IPS-18c (cell line): Measurements from ENCODE around the gene DAPK1.

Experiments used
- H3K4me3 ChIP-seq: 2 replicates; pipeline ENCODE4 v1.7.0; 2013; ENCODE audit warnings: low read depth, mild to moderate bottlenecking, low read length, moderate library complexity; ENCODE audit not compliant: insufficient read depth
- H3K9me3 ChIP-seq: one replicate; pipeline ENCODE4 v1.6.1; 2013; ENCODE audit warnings: mild to moderate bottlenecking, low read length, moderate library complexity; ENCODE audit not compliant: control insufficient read depth, insufficient read depth

DAPK1 gene

GRCh38 chr9:87606841-87607521, 109.3 kb downstream of the DAPK1 start:
- no peak overlapping the region for H3K4me3 ChIP-seq
- no peaks in the 10 kb centered on the region for H3K9me3 ChIP-seq

- no peak overlapping the region for H3K4me3 ChIP-seq
- no peaks in the 10 kb centered on the region for H3K9me3 ChIP-seq
Measured at GRCh38 chr9:87607859-87608258, 110.2 kb downstream of the DAPK1 start.

- Histone ChIP-seq H3K9me3 (no peaks in the 10 kb centered on the region), H3K4me3 (no peak overlapping the region)
Measured at GRCh38 chr9:87609002-87609401, 111.3 kb downstream of the DAPK1 start.

- Histone ChIP-seq H3K4me3 (no peak overlapping the region), H3K9me3 (no peaks in the 10 kb centered on the region)
Measured at GRCh38 chr9:87609486-87609885, 111.8 kb downstream of the DAPK1 start.

DNA sequence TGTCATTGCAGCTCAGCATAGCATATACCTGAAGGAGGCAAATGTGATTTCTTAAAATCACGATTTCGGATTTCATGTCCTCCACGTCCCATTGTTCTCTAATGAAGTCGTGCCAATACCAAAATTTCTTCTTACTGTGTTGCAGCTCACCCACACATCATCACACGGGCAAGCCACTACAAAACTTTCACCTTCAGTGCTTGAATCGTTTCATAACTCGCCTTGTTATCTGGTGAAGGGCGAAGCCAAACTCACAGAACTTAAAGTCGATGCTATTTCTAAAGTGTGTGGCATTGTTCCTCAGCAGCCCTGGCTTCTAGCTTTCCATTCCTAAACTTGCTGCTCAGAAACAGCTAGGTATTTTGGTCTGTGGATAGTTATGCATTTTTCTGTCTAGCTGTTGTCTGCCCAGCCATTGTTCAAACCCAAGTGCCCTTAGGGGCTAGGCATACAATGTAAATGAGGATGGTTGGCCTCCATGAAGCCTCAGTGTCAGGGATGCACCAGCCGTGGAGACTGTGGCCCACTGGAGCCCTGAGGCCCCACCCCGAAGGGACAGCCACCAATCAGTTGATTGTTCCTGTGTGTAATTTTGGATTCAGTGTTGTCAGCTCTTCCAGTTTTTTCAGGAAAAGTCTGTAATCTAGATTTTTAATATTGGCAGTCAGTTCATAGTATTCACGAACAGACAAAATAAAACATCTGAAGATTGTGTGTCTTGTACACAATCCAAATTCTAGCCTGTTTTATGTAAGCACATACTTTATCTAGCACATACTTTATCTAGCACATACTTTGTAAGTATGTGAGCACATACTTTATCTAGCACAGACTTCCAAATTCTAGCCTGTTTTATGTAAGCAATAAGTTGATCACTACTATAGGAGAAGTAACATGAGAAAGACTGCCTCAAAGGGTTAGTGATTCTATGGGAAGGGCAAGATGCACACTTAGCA, 112.8 kb downstream of the DAPK1 start:
- Histone ChIP-seq H3K4me3 (no peak overlapping the region), H3K9me3 (no peaks in the 10 kb centered on the region)

DNA sequence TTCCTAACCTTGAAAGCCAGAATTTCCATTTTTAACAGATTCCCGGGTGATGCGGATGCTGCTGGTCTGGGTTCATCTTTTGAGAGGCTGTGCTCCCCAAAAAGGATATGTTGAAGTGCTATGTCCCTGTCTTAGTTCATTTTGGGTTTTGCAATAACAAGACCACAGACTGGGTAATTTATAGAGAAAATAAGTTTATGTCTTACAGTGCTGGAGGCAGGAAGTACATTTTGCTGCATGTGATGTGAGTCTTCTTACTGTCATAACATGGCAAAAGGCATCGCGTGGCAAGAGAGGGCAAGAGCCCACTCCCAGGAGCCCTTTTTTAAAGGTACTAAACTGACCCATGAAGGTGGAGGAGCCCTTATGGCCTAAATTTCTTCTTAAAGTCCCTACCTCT, 114.1 kb downstream of the DAPK1 start:
- H3K9me3 ChIP-seq: no peaks in the 10 kb centered on the region
- no peak overlapping the region for H3K4me3 ChIP-seq

- H3K9me3 ChIP-seq: no peaks in the 10 kb centered on the region
- no peak overlapping the region for H3K4me3 ChIP-seq
Measured at GRCh38 chr9:87612536-87612935, 114.9 kb downstream of the DAPK1 start.

DNA sequence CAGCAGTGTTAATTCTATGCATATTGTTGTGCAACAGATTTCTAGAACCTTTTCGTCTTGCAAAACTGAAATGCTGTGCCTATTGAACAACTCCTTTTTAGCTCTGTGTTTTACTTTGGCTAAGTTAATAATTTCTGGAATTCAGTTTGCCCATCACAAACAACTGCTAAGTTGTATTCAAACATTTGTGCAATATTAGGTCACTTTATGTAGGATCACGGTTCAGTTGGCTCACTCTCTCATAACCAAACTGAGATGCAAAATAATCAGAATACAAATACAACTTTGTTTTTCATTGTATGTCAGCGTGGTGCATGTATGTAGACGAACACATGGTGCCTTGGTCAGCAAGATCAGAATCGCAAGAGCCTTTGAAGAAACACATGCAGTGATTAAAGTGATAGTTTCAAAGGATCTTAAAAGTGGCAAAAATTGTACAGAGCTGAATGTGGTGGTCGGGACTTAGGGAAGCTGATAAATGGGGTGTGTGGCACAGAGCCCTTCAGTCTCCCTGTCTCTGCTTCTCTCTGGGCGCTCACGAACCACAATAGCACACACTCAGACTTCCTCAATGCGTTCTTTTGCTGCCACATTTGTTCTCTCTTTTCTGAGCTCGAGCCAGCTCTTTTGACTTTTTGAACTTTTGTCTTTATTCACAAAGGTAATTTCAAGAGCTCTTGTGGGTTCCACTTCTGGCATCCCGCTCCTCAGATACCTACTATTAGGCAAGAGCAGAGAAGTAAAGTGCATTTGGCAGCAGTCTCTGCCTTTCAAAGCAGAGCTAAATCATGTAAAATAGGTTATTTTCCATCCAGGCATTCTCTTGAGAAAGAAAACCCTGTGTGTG, 115.8 kb downstream of the DAPK1 start:
- Histone ChIP-seq H3K4me3 (no peak overlapping the region), H3K9me3 (no peaks in the 10 kb centered on the region)

GRCh38 chr9:87614397-87614796, 116.7 kb downstream of the DAPK1 start:
- H3K4me3 ChIP-seq: no peak overlapping the region

GRCh38 chr9:87615136-87615535, 117.5 kb downstream of the DAPK1 start:
- no peaks in the 10 kb centered on the region for H3K9me3 ChIP-seq

More at GRCh38 chr9:87614397-87614796, 116.7 kb downstream of the DAPK1 start:
- no peaks in the 10 kb centered on the region for H3K9me3 ChIP-seq

DNA sequence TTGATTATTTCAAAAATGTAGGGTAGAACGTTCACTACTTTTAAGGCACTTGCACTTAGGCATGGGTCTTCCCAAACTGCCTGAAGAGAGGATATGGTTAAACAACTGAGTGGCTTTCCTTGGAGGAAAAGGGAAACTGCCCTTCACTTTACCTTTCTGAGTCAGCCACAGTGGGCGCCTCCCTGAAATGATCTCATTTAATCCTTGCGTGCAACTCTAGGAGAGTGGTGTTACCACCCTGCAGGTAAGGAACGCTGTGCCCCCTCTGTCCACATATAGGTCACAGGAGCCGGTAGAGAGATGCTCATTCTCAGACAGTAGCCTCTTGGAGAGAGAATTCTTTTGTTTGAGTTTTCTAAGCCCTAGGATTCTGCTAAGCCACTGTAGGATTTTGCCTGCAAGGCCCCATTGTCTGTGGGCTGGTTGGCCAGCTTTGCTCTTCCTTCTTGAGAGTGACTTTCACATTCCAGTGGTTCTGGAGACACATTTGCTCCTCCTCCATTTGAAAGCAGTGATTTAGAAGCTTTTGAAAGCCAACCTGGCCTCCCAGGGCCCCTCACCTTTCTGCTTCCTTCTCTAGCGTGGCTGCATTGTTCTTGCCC, 118.0 kb downstream of the DAPK1 start:
- Histone ChIP-seq H3K4me3 (no peak overlapping the region), H3K9me3 (no peaks in the 10 kb centered on the region)

More at GRCh38 chr9:87615136-87615535, 117.5 kb downstream of the DAPK1 start:
- H3K4me3 ChIP-seq: no peak overlapping the region

DNA sequence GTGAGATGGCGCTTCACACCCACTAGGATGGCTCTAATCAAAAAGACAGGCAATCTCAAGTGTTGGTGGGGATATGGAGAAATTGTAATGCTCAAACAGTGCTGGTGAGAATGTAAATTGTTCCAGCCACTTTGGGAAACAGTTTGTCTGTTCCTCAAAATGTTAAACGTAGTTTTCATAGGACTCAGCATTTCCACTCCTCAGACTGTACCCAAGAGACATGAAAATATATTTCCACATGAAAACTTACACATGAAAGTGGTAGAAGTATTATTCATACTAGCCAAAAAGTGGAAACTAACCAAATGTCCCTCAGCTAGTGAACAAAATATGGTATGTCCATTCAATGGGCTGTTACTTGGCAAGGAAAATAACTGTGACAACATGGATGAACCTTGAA, 120.6 kb downstream of the DAPK1 start:
- Histone ChIP-seq H3K4me3 (no peak overlapping the region), H3K9me3 (no peaks in the 10 kb centered on the region)

DNA sequence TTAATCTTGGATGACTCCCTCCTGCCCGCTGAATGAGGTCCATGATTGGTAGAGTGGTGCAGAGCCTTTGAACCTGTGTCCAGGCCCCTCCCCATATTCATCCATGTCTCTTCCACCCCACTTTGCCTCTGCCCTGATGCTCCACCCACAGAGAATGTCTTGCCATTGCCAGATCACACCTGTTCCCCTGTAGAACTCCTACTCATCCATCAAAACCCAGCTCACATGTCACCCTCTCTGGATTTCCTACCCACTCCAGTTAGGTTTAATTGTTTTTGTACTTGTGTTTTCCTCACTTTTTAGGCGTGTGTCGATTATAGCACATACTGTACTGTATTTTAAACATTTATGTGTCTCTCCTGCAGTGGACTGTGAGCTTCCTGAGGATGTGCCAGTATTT, 121.3 kb downstream of the DAPK1 start:
- Histone ChIP-seq H3K4me3 (no peak overlapping the region), H3K9me3 (no peaks in the 10 kb centered on the region)

- Histone ChIP-seq H3K9me3 (no peaks in the 10 kb centered on the region), H3K4me3 (no peak overlapping the region)
Measured at GRCh38 chr9:87619346-87619745, 121.7 kb downstream of the DAPK1 start.

- no peak overlapping the region for H3K4me3 ChIP-seq
- H3K9me3 ChIP-seq: no peaks in the 10 kb centered on the region
Measured at GRCh38 chr9:87620731-87621322, 123.2 kb downstream of the DAPK1 start.

- no peaks in the 10 kb centered on the region for H3K9me3 ChIP-seq
- no peak overlapping the region for H3K4me3 ChIP-seq
Measured at GRCh38 chr9:87622098-87622497, 124.4 kb downstream of the DAPK1 start.

GRCh38 chr9:87622923-87623322, 125.3 kb downstream of the DAPK1 start:
- Histone ChIP-seq H3K4me3 (no peak overlapping the region), H3K9me3 (no peaks in the 10 kb centered on the region)
